Activated CD4-positive, alpha-beta T cell treated with anti-CD3 and anti-CD28 coated beads for 36 hours (primary cell): ENCODE results near the gene PLEKHA5. TPM values are rescaled to one million over a fixed set of nuclear protein-coding genes. Genes with fewer than 3 reads are reported as not detected.
"Not testable (repeated sequence)": the region's sequence is repeated elsewhere in the genome, so short reads cannot be mapped to it uniquely, and the experiment has no call there.

ENCODE experiments used
- ATAC-seq: fragments of 200-7000 bp; cut with Tn5 transposase; one replicate; pipeline ENCODE4 v1.10.0; 2021; ENCODE audit warnings: mild to moderate bottlenecking, moderate library complexity
- CTCF ChIA-PET: fragments of 350-600 bp; sonication (Branson Sonifier 250); formaldehyde crosslinking; loops from one replicate; lab custom pipeline; 2021; ENCODE audit warnings: antibody characterized with exemption; lab: Charles Lee
- POLR2A ChIA-PET: fragments of 350-600 bp; sonication (Branson Sonifier 250); formaldehyde crosslinking; loops from one replicate; lab custom pipeline; 2021; ENCODE audit warnings: antibody characterized with exemption, inconsistent platforms; lab: Charles Lee
- DNase-seq: peaks from one replicate; pipeline ENCODE4 v3.0.0-alpha.2; 2020
- H3K27ac Mint-ChIP-seq: one replicate; pipeline ENCODE4 v1.8.0; 2021; ENCODE audit warnings: mixed read lengths
- H3K27me3 Mint-ChIP-seq: one replicate; pipeline ENCODE4 v1.8.0; 2021; ENCODE audit warnings: mixed read lengths
- H3K36me3 Mint-ChIP-seq: one replicate; pipeline ENCODE4 v1.8.0; 2021; ENCODE audit warnings: low read depth, mixed read lengths
- H3K4me1 Mint-ChIP-seq: one replicate; pipeline ENCODE4 v1.8.0; 2021; ENCODE audit warnings: mixed read lengths
- H3K4me3 Mint-ChIP-seq: one replicate; pipeline ENCODE4 v1.8.0; 2021; ENCODE audit warnings: mild to moderate bottlenecking, moderate library complexity, mixed read lengths
- H3K9me3 Mint-ChIP-seq: one replicate; pipeline ENCODE4 v1.8.0; 2021; ENCODE audit warnings: low read depth, mixed read lengths
- intact Hi-C, 2 experiments: fragments of 100-400 bp; cut with DNase I in 1 of 2; cut with micrococcal nuclease in 1 of 2; formaldehyde crosslinking; loops; one replicate each; pipeline versions ENCODE4 v1.14.2 to v1.15.1; 2022 to 2024; cut with DNase I, micrococcal nuclease
- total RNA-seq, 2 experiments: library from RNA; stranded (reverse); gene quantifications; one replicate each; pipeline ENCODE4 v1.2.3, GENCODE V29; 2021

The PLEKHA5 gene
- total RNA-seq, 2 experiments from 2014 or later = 4.5 to 5.7 TPM

GRCh38 chr12:19311165-19311564 is 181.6 kb downstream of the PLEKHA5 start:
- Mint-ChIP-seq H3K36me3 (no peaks in the 10 kb centered on the region), H3K4me3 (no peak overlapping the region), H3K27ac (no peak overlapping the region), H3K9me3 (peaks cover 2% of the 10 kb centered on the region), H3K4me1 (peaks cover 8% of the 10 kb centered on the region), H3K27me3 (no peaks in the 10 kb centered on the region)
- intact Hi-C loops = no loop called here
- POLR2A ChIA-PET = no interaction called here
- DNase-seq (no peak), ATAC-seq (no peak)
- CTCF ChIA-PET = no interaction called here

- intact Hi-C loops = no loop called here
- CTCF ChIA-PET = interaction anchor here (0.7 kb wide), 1 partner anchor 63 kb away, joined by 3 read pairs; no protein-coding TSS in a partner anchor
- ATAC-seq (peak; percentile 42), DNase-seq (peak; percentile 10)
- no peak overlapping the region for H3K4me3 Mint-ChIP-seq
- no peak overlapping the region for H3K27ac Mint-ChIP-seq
- no peaks in the 10 kb centered on the region for H3K27me3 Mint-ChIP-seq
- no peaks in the 10 kb centered on the region for H3K36me3 Mint-ChIP-seq
- H3K9me3 Mint-ChIP-seq = no peaks in the 10 kb centered on the region
- POLR2A ChIA-PET = no interaction called here
- H3K4me1 Mint-ChIP-seq = peaks cover 8% of the 10 kb centered on the region
These were observed 183.1 kb downstream of the PLEKHA5 start for GRCh38 chr12:19312637-19313036.

GRCh38 chr12:19316425-19316824 is 186.9 kb downstream of the PLEKHA5 start:
- intact Hi-C loops = no loop called here
- DNase-seq (peak; percentile 10), ATAC-seq (peak; percentile 58)
- H3K27ac Mint-ChIP-seq = no peak overlapping the region
- H3K27me3 Mint-ChIP-seq = no peaks in the 10 kb centered on the region
- H3K36me3 Mint-ChIP-seq = no peaks in the 10 kb centered on the region
- no peaks in the 10 kb centered on the region for H3K9me3 Mint-ChIP-seq
- ChIA-PET CTCF (interaction anchor here (1.3 kb wide), 1 partner anchor 9 kb away, joined by 4 read pairs; no protein-coding TSS in a partner anchor), POLR2A (no interaction called here)
- no peak overlapping the region for H3K4me3 Mint-ChIP-seq
- H3K4me1 Mint-ChIP-seq = peaks cover 8% of the 10 kb centered on the region

GRCh38 chr12:19322376-19322775 is 192.8 kb downstream of the PLEKHA5 start:
- H3K36me3 Mint-ChIP-seq = peaks cover 5% of the 10 kb centered on the region
- peaks cover 3% of the 10 kb centered on the region for H3K9me3 Mint-ChIP-seq
- no peak for ATAC-seq
- intact Hi-C loops = no loop called here
- no peaks in the 10 kb centered on the region for H3K4me1 Mint-ChIP-seq
- H3K4me3 Mint-ChIP-seq = no peak overlapping the region
- no peak for DNase-seq
- ChIA-PET POLR2A (no interaction called here), CTCF (interaction anchor here (1.2 kb wide), 1 partner anchor 8 kb away, joined by 3 read pairs; no protein-coding TSS in a partner anchor)
- H3K27ac Mint-ChIP-seq = no peak overlapping the region
- H3K27me3 Mint-ChIP-seq = no peaks in the 10 kb centered on the region

- H3K4me3 Mint-ChIP-seq = no peak overlapping the region
- H3K9me3 Mint-ChIP-seq = peaks cover 9% of the 10 kb centered on the region
- intact Hi-C loops = loop anchor here in 1 of 2 experiments (1.0 kb wide), 1 partner anchor 189 kb away; no protein-coding TSS in a partner anchor
- POLR2A ChIA-PET = no interaction called here
- no peaks in the 10 kb centered on the region for H3K27me3 Mint-ChIP-seq
- peaks cover 5% of the 10 kb centered on the region for H3K36me3 Mint-ChIP-seq
- H3K4me1 Mint-ChIP-seq = no peaks in the 10 kb centered on the region
- no peak for DNase-seq
- no peak overlapping the region for H3K27ac Mint-ChIP-seq
- CTCF ChIA-PET = interaction anchor here (0.8 kb wide), 1 partner anchor 10 kb away, joined by 3 read pairs; no protein-coding TSS in a partner anchor
- no peak for ATAC-seq
These were observed 194.3 kb downstream of the PLEKHA5 start for GRCh38 chr12:19323805-19324204.

- H3K4me3 Mint-ChIP-seq = no peak overlapping the region
- DNase-seq (no peak), ATAC-seq (no peak)
- no peak overlapping the region for H3K27ac Mint-ChIP-seq
- H3K27me3 Mint-ChIP-seq = no peaks in the 10 kb centered on the region
- CTCF ChIA-PET = no interaction called here
- H3K36me3 Mint-ChIP-seq = peaks cover 5% of the 10 kb centered on the region
- peaks cover 9% of the 10 kb centered on the region for H3K9me3 Mint-ChIP-seq
- intact Hi-C loops = no loop called here
- POLR2A ChIA-PET = no interaction called here
- no peaks in the 10 kb centered on the region for H3K4me1 Mint-ChIP-seq
These were observed 196.6 kb downstream of the PLEKHA5 start for GRCh38 chr12:19326102-19326501.

GRCh38 chr12:19332196-19332595 is 202.7 kb downstream of the PLEKHA5 start:
- H3K4me3 Mint-ChIP-seq = no peak overlapping the region
- H3K9me3 Mint-ChIP-seq = peaks cover 7% of the 10 kb centered on the region
- ChIA-PET CTCF (no interaction called here), POLR2A (no interaction called here)
- DNase-seq (no peak), ATAC-seq (no peak)
- intact Hi-C loops = no loop called here
- H3K27me3 Mint-ChIP-seq = no peaks in the 10 kb centered on the region
- no peaks in the 10 kb centered on the region for H3K4me1 Mint-ChIP-seq
- no peak overlapping the region for H3K27ac Mint-ChIP-seq
- H3K36me3 Mint-ChIP-seq = no peaks in the 10 kb centered on the region

GRCh38 chr12:19338405-19338804 is 208.9 kb downstream of the PLEKHA5 start:
- intact Hi-C loops = no loop called here
- Mint-ChIP-seq H3K9me3 (peaks cover 2% of the 10 kb centered on the region), H3K27ac (no peak overlapping the region), H3K4me1 (no peaks in the 10 kb centered on the region), H3K4me3 (no peak overlapping the region), H3K36me3 (no peaks in the 10 kb centered on the region), H3K27me3 (no peaks in the 10 kb centered on the region)
- ChIA-PET POLR2A (no interaction called here), CTCF (no interaction called here)
- ATAC-seq (no peak), DNase-seq (no peak)

- H3K27ac Mint-ChIP-seq, ATAC-seq, H3K9me3 Mint-ChIP-seq, H3K4me3 Mint-ChIP-seq, POLR2A ChIA-PET, H3K36me3 Mint-ChIP-seq, DNase-seq, intact Hi-C loops, H3K4me1 Mint-ChIP-seq, H3K27me3 Mint-ChIP-seq, CTCF ChIA-PET: not testable (repeated sequence)
These were observed 221.3 kb downstream of the PLEKHA5 start for GRCh38 chr12:19350850-19351249.

- peaks cover 6% of the 10 kb centered on the region for H3K9me3 Mint-ChIP-seq
These were observed 221.8 kb downstream of the PLEKHA5 start for GRCh38 chr12:19351346-19351745.

GRCh38 chr12:19369691-19370148 is 240.2 kb downstream of the PLEKHA5 start:
- no peaks in the 10 kb centered on the region for H3K27me3 Mint-ChIP-seq
- no peak overlapping the region for H3K27ac Mint-ChIP-seq
- CTCF ChIA-PET = no interaction called here

More at GRCh38 chr12:19351346-19351745, 221.8 kb downstream of the PLEKHA5 start:
- intact Hi-C loops = no loop called here
- no peaks in the 10 kb centered on the region for H3K27me3 Mint-ChIP-seq
- ChIA-PET POLR2A (no interaction called here), CTCF (interaction anchor here (0.6 kb wide), 1 partner anchor 8 kb away, joined by 5 read pairs; no protein-coding TSS in a partner anchor)
- peaks cover 2% of the 10 kb centered on the region for H3K4me1 Mint-ChIP-seq
- H3K4me3 Mint-ChIP-seq = no peak overlapping the region
- DNase-seq (no peak), ATAC-seq (no peak)
- H3K27ac Mint-ChIP-seq = no peak overlapping the region
- peaks cover 9% of the 10 kb centered on the region for H3K36me3 Mint-ChIP-seq

GRCh38 chr12:19373586-19373985 is 244.1 kb downstream of the PLEKHA5 start:
- Mint-ChIP-seq H3K4me3 (no peak overlapping the region), H3K36me3 (no peaks in the 10 kb centered on the region), H3K27me3 (no peaks in the 10 kb centered on the region), H3K9me3 (no peaks in the 10 kb centered on the region), H3K4me1 (no peaks in the 10 kb centered on the region), H3K27ac (no peak overlapping the region)
- DNase-seq = no peak
- ATAC-seq = no peak
- ChIA-PET CTCF (no interaction called here), POLR2A (no interaction called here)
- intact Hi-C loops = no loop called here

More at GRCh38 chr12:19369691-19370148, 240.2 kb downstream of the PLEKHA5 start:
- Mint-ChIP-seq H3K9me3 (no peaks in the 10 kb centered on the region), H3K4me1 (no peaks in the 10 kb centered on the region), H3K36me3 (no peaks in the 10 kb centered on the region), H3K4me3 (no peak overlapping the region)
- no peak for DNase-seq
- ATAC-seq = no peak
- intact Hi-C loops = no loop called here
- POLR2A ChIA-PET = no interaction called here
